ENCODE data around the gene HDAC8.

Gene HDAC8

DNA sequence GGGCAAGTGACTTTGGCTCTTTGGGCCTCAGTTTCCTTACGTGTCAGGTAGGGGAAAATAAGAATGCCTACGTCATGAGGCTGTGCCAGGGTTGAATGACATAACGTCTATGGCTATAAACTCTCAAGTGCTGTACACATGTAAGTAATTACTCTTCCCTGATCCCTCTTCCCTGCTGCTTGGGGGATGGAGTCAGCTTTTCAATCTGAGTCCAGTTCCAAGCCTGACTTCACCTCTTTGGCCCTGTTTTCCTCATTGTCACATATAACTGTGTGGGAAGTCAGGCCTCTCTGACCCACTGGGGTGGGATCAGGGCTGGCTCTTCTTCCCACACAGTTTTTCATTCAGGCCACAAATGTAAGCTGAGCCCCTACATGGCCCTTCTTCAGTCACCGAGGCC lies 255.5 kb downstream of the HDAC8 start:
- no peaks in the 10 kb centered on the region for H3K36me3 Mint-ChIP-seq
- CTCF ChIA-PET: interaction anchor here (0.6 kb wide), 1 partner anchor 69 kb away, joined by 4 read pairs; no protein-coding TSS in a partner anchor
- no peak overlapping the region for H3K4me3 Mint-ChIP-seq
- H3K27ac Mint-ChIP-seq: no peak overlapping the region
- peaks cover 4% of the 10 kb centered on the region for H3K27me3 Mint-ChIP-seq
- DNase-seq: no peak
- H3K9me3 Mint-ChIP-seq: no peaks in the 10 kb centered on the region
- no peaks in the 10 kb centered on the region for H3K4me1 Mint-ChIP-seq

DNA sequence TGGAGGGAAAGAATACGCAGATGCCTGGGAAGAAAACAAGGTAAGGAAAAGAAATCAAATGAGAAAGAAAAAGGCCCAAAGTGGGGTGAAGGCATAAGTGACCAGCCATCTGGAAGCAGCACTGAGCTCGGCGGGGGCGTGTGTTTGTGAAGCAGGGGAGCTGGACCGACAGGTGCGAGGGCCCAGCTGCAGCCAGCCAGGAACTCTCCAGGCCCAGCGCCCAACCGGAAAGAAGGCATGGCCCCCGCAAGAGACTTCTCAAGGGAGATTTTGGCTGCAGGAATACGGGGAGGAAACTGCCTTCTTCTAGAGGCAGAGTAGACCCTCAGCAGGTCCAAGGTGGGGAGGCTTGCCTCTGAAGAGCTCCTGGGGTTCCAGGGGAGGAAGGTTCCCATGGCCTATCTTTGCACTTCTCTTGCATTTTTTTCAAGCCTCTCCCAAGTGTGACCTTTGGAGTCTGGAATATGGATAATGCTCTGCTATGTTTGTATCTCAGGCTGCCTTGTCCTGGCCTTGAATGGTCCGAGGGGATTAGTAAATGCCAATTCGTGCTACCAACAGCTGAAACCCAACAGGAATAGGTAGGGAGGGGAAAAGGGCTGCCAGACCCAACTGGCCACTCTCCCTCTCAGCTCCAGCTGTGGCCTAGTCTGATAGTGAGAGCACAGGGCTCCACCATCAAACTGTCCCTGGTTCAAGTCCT lies 256.1 kb downstream of the HDAC8 start:
- H3K4me1 Mint-ChIP-seq: no peaks in the 10 kb centered on the region
- no peak for DNase-seq
- no peaks in the 10 kb centered on the region for H3K36me3 Mint-ChIP-seq
- peaks cover 5% of the 10 kb centered on the region for H3K27me3 Mint-ChIP-seq
- no peak overlapping the region for H3K4me3 Mint-ChIP-seq
- H3K9me3 Mint-ChIP-seq: no peaks in the 10 kb centered on the region
- CTCF ChIA-PET: no interaction called here
- no peak overlapping the region for H3K27ac Mint-ChIP-seq

DNA sequence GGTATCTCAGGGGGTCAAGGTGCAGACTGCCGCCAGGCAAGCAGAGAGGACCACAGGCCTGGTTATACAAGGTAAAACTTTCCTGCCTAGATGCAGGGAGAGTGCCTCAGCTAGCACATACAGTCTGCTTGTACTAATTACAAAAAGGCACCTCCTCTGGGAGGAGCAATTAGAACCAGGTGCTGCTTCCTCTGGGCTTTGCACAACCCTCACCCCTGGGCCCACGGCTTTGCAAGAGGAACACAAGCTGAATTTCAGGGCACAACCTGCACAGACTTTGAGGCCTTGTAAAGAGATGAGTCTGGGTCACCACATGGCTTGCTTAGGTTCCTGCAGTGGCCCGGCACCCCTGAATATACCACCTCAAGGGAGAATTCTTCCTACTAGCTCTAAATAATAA lies 257.8 kb downstream of the HDAC8 start:
- no peak overlapping the region for H3K27ac Mint-ChIP-seq
- H3K27me3 Mint-ChIP-seq: peaks cover 6% of the 10 kb centered on the region
- no peak overlapping the region for H3K4me3 Mint-ChIP-seq
- no peaks in the 10 kb centered on the region for H3K9me3 Mint-ChIP-seq
- CTCF ChIA-PET: no interaction called here
- DNase-seq: no peak
- no peaks in the 10 kb centered on the region for H3K36me3 Mint-ChIP-seq
- H3K4me1 Mint-ChIP-seq: no peaks in the 10 kb centered on the region

DNA sequence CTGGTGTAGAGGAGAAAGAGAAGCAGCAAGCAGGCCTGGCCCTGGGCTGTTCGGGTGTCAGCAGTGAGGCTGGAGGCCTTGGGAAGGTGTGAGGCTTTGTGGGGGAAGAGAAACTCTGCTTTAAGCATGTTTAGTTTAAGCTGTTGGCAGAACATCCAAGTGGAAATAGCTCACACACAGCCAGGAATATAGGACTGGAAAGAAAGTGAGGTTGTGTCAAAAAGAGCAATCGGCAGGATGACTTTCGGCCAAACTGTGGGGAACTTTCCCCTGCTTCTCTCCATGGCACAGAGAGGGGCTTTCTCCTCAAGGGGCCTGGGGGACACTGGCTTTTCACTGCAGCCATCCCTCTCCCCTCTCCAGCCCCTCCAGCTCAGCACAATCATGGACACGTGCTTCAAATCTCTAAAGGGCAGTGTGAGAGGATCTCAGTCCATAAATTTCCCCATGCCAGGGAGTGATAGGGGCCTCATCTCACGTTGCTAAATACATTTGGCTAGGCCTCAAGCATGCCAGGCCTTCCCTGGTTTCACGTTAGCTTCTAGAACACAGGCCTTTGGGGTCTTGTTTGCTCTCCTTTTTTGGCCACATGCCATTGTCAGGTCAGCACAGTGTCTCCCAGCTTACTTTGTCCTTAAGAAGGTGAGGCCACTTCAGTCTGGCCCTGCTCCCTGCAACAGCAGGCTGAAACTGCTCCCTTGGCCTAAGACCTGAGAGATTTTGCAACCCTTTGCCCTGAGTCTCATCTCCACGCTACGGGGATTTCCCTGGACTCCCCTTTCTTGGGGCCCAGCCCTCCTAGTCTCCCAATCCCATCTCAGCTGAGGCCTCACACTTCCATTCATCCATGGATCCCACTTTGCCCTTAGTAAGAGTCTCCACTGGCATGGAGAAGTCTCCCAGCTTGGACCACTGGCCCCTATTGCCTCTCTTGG lies 258.7 kb downstream of the HDAC8 start:
- Mint-ChIP-seq H3K36me3 (no peaks in the 10 kb centered on the region), H3K4me3 (no peak overlapping the region), H3K4me1 (peaks cover 4% of the 10 kb centered on the region), H3K27me3 (peaks cover 15% of the 10 kb centered on the region), H3K9me3 (no peaks in the 10 kb centered on the region), H3K27ac (no peak overlapping the region)
- no peak for DNase-seq
- CTCF ChIA-PET: no interaction called here

DNA sequence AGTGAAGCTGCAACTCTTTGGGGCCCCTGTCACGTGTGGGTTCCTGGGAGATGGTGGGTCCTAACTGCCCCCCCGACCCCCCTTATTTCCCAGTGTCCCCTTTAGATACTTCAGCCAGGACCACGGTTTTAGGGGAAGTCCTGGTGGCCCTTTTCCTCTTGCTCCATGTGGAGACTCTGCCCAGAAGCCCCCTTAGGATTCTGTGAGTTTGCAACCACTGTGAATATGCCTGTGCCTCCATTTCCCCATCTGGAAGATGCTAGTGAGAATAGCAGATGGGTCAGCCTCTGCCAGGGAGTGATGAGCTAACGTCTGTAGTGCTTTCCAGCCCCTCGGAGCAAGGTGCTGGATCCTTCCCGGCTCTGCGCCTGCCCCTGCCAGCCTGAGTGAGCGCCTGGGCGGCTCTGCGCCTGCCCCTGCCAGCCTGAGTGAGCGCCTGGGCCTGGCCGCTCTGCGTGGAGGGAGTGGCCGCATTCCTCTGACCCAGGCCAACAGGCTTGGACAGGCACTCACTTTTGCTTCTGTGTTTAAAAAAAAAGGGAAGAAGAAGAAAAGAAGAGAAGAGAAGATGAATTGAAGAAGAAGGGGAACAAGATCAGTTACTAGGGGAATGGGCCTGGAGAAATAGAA lies 260.2 kb downstream of the HDAC8 start:
- Mint-ChIP-seq H3K4me1 (peaks cover 17% of the 10 kb centered on the region), H3K27me3 (peaks cover 31% of the 10 kb centered on the region), H3K27ac (no peak overlapping the region), H3K4me3 (no peak overlapping the region), H3K36me3 (no peaks in the 10 kb centered on the region), H3K9me3 (no peaks in the 10 kb centered on the region)
- CTCF ChIA-PET: no interaction called here
- DNase-seq: no peak

DNA sequence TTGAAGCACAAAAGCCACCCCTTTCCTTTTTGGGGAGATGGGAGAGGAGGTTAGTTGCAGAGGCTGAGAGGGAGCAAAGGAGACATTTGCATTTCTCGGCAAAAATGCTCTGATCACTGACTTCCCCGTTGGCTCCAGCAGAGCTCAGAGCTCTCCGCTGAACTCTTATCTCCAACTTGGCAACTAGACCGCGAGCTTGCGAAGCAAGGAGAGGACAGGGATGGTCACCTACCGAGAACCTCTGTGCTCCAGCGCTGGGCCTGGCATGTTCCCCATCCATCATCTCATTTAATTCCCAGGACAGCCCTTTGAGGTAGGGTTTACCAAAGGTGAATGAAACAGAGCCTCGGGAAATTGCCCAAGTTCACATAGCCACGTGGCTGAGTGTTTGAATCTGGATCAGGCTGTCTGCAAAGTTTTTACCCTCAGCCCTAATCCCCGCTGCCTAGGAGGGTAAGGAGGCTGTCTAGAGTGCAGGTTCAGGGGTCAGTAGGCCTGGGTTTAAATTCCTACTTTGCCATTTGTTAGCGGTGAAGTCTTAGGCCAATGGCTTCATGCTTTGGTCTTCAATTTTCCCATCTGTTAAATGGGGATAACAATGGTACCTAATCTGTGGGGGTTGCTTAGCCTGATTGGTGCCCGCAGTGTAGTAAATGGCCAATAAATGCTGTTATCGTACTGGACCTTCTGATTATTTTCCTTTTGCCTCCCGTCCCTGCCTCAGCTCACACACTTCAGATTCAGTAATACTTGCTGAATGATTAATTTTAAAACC lies 263.2 kb downstream of the HDAC8 start:
- Mint-ChIP-seq H3K4me3 (no peak overlapping the region), H3K36me3 (no peaks in the 10 kb centered on the region), H3K27me3 (peaks cover 57% of the 10 kb centered on the region)

DNA sequence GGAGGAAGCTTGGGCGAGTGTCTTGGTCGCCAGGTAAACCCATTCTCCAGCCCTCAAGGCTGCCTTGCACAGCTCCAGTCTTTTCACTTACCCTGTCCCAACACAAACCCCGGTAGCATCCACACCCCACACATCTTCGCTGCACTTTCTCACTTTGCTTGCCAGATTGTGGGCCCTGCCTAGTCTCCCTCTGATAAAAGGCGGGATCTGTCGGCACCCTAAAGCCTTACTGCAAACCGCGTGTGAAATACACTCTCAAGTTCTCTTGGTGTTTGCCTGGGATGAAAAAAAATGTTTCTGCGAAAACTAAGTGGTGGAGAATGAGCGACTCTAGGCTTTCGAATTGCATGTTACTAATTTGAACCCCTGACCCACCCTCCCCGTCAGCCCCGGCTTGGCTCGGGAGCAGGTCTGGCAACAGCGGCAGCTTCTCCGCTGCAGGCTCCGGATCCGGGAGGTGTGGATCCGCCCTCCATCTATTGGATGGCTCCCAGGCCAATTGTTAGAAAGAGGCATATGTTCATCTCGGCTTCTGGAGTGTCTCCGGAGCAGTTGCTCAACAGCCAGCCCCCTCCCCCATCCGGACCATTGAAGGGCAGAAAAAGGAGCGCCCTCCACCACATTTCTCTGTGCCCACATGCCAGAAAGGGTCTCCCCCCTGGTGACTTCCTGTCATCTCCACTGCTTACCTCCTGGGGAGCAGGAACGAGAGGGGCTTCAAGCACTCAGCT lies 263.9 kb downstream of the HDAC8 start:
- Mint-ChIP-seq H3K4me1 (peaks cover 35% of the 10 kb centered on the region), H3K9me3 (no peaks in the 10 kb centered on the region), H3K4me3 (peak overlapping the region; percentile 34), H3K27me3 (peaks cover 64% of the 10 kb centered on the region), H3K36me3 (no peaks in the 10 kb centered on the region), H3K27ac (no peak overlapping the region)
- CTCF ChIA-PET: no interaction called here
- DNase-seq: peak; percentile 39

More for the DNA sequence above, 263.2 kb downstream of the HDAC8 start:
- H3K4me1 Mint-ChIP-seq: peaks cover 33% of the 10 kb centered on the region
- no peaks in the 10 kb centered on the region for H3K9me3 Mint-ChIP-seq
- CTCF ChIA-PET: no interaction called here
- H3K27ac Mint-ChIP-seq: no peak overlapping the region
- DNase-seq: no peak

DNA sequence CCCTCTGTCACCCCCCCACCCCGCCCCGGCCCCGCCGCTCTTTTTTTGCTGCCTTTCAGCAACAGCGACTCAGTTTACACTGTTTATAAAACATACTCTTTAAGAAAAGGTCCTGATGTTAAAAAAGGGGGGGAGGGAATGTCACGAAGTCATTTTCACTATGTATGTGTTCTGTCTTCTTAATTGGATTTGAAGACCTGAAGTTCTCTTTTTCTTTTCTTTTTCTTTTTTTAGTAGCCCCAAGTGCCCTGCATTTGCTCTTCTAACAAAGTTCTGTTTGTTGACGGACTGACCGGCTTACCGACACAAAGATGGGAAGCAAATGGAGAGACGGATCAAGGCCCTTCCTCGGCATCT lies 264.5 kb downstream of the HDAC8 start:
- Mint-ChIP-seq H3K27me3 (peaks cover 70% of the 10 kb centered on the region), H3K36me3 (no peaks in the 10 kb centered on the region), H3K9me3 (no peaks in the 10 kb centered on the region), H3K4me3 (peak overlapping the region; percentile 34), H3K27ac (no peak overlapping the region), H3K4me1 (peaks cover 35% of the 10 kb centered on the region)
- CTCF ChIA-PET: no interaction called here
- DNase-seq: no peak

DNA sequence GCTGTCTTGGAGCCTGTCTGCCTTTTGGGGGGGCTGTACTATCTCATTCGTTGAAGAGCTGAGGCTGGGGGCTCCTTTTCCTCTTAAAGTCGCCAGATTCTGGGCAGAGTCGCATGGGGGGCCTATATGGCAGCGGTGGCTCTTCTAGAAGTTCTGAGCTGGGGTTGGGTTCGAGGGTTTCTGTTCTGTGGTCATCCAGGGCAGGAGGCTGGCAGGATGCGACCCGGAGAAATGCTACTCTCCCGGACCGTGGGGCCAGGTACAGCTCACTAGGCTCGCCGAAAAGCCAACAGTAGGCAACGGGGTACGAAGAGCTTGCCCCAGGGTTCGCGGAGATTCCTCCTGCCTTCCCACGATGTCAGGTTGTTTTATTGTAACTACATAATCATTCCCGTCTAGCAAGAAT lies 265.0 kb downstream of the HDAC8 start:
- peaks cover 35% of the 10 kb centered on the region for H3K4me1 Mint-ChIP-seq
- H3K4me3 Mint-ChIP-seq: peak overlapping the region; percentile 15
- H3K9me3 Mint-ChIP-seq: no peaks in the 10 kb centered on the region
- no peak overlapping the region for H3K27ac Mint-ChIP-seq
- CTCF ChIA-PET: interaction anchor here (0.5 kb wide), 1 partner anchor 374 kb away, joined by 3 read pairs; no protein-coding TSS in a partner anchor
- no peak for DNase-seq
- H3K36me3 Mint-ChIP-seq: no peaks in the 10 kb centered on the region
- H3K27me3 Mint-ChIP-seq: peaks cover 75% of the 10 kb centered on the region

DNA sequence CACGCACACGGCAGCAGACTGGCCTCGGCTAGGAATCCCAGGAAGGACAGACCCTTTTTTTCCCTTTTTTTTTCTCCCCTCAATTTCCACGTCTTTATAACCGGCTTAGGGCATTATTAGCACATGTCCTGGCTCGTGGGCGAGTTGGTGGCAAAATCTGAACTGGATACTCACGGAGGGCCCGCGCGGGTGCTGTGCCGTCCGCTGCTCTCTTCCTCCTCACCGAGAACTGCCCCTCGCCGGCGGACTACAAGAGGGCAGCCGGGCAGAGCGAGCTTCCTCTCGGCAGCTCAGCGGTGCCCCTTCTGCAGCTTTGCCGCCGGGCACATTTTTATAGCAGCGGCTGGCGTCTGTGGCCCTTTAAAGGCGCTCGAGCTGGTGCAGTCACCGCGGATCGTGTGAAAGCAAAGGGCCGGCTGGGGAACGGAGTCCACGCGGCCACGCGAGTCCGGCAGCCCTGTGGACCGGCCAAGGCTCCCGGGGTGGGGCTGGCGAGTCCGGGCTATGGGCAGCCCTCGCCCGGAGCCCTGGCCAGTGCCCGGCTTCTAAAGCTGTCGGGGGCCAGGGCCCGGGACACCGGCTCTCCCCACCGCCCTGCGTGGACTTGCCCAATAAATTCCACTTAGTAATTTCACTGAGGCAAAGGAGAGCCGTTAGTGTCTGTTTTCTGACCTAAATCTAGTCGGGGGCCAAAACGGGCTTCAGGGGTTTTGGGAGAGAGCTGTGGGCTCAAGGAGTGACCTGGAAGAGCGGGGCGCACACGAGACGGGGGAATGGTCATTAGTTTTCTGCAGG lies 265.6 kb downstream of the HDAC8 start:
- CTCF ChIA-PET: no interaction called here
- no peaks in the 10 kb centered on the region for H3K9me3 Mint-ChIP-seq
- peak; percentile 41 for DNase-seq
- peaks cover 76% of the 10 kb centered on the region for H3K27me3 Mint-ChIP-seq
- peaks cover 35% of the 10 kb centered on the region for H3K4me1 Mint-ChIP-seq
- no peak overlapping the region for H3K27ac Mint-ChIP-seq
- no peaks in the 10 kb centered on the region for H3K36me3 Mint-ChIP-seq
- H3K4me3 Mint-ChIP-seq: peak overlapping the region; percentile 71

DNA sequence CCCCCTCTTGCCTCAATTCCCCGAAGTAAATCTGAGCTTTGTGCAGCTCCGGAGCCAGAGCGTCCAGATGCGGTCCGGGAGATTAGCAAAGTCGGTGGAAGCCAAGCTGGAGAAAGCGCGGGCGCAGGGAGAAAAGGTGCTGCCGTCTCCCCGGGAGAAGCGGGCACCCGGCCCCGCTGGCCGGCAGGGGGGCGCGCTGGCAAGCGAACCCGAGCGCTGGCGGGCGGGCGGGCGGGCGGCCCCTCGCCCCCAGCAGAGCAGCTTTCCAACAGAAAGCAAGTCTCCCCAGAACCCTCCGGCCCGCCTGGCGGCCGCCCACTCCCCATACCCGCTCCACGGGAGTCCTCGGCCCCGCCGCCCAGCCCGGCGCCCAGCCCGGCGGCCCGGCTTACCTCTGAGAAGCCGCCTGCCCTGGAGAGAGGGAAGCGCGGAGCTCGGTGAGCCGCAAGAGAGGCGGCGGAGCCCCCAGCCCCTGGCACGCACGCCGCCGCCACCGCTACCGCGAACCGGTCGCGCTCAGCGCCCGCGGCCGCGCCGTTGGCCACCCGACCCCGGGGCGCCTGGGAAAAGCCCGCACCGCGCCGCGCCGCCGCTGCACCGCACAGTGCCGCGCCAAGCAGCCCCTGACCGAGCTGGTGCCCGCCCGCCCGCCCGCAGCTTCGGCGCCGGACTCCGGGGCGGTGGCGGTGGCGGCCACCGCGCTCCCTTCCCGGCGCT lies 266.4 kb downstream of the HDAC8 start:
- CTCF ChIA-PET: no interaction called here
- DNase-seq: no peak
- Mint-ChIP-seq H3K4me3 (peak overlapping the region; percentile 56), H3K4me1 (peaks cover 35% of the 10 kb centered on the region), H3K27ac (no peak overlapping the region), H3K36me3 (no peaks in the 10 kb centered on the region), H3K27me3 (peaks cover 84% of the 10 kb centered on the region), H3K9me3 (no peaks in the 10 kb centered on the region)

DNA sequence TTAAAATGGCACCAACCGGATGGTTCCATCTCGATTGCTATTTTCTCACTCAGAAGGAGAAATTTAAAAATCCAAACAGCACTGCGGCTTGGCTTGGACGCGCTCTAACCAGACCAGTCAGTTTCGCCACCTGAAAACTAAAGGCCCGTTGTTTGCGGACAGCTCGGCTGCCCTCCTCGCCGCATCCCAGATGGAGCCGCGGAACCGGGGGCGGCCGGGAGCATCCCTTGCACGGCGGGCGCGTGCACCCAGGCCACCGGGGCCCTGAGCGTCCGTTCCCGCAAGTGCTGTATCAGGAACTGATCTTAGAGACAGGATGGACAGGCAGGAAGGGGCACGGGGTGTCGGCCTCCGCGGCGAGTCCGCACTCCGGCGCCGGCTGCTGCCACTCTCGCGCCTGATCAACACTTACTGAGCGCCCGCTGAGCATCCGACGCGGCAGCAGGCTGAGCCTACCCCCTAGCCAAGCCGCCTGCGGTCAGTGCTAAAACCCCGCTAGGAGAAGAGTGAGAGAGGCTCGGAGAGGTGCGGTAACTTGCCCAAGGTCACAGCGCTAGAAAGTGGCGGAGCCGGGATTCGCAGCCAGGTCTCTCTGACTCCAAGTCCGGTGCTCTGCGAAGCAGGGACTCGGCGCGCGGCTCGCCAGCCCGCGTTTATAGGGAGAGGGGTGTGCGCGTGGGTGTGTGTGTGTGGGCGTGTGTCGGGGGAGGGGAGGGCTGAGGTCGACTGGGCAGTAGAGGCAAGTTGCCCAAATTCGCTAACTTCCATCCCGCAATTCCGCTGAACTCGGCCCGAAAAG lies 267.2 kb downstream of the HDAC8 start, which contains the start of gene CITED1:
Gene CITED1, minus strand, starts transcription at position 629 of the 799 bp plus-strand sequence. CDS start 3,045 bp downstream, outside the sequence.
- H3K4me1 Mint-ChIP-seq: peaks cover 35% of the 10 kb centered on the region
- H3K9me3 Mint-ChIP-seq: no peaks in the 10 kb centered on the region
- H3K27ac Mint-ChIP-seq: no peak within 1 kb of the TSS
- peak within 1 kb of the TSS; percentile 71 for H3K4me3 Mint-ChIP-seq
- no peaks in the 10 kb centered on the region for H3K36me3 Mint-ChIP-seq
- peaks cover 92% of the 10 kb centered on the region for H3K27me3 Mint-ChIP-seq
- no peak for DNase-seq
- CTCF ChIA-PET: no interaction called here
